ENCODE data around the gene RAB25. TPM values are rescaled to one million over a fixed set of nuclear protein-coding genes. Genes with fewer than 3 reads are reported as not detected.

The RAB25 gene
- total and polyA plus RNA-seq, 2 of the 13 experiments (the other 11 are each of a cell fraction or from before 2014, with no cell fraction given): 0.20 to 0.22 TPM

DNA sequence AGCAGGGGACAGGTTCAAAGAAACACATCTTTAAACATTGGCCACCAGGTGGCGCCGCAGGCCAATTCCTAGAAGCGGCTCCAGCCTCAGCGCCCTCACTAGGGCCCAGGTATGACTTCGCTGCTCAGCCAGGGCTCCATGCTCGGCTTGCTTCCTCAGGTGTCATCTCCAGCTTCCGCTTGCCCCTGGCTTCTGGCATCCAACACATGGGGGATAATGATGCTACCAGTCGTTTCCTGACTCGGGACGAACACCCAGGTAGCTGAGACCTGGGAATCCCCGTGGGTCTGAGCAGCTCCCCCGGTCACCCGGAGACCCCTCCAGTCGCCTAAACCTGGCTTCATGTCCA, 29.9 kb downstream of the RAB25 start (continued):
- TF ChIP-seq RBAK (CRISPR knock-in tag; IDR thresholded peaks at IDR 0.05) (0 out of 2 replicates have a peak, but pooled peaks have one; percentile 5), ZNF251 (CRISPR knock-in tag; IDR thresholded peaks at IDR 0.05) (no peak), ZSCAN29 (CRISPR knock-in tag; conservative IDR thresholded peaks at IDR 0.05) (no peak), TCF7L2 (IDR thresholded peaks at IDR 0.05; ENCODE audit: low read depth, low read length) (no peak), MAFK (conservative IDR thresholded peaks at IDR 0.05 in 1 of 2, IDR thresholded peaks at IDR 0.05 in 1 of 2; ENCODE audit: low read length in 2 of 2) (no peak), BORCS8-MEF2B (CRISPR knock-in tag; IDR thresholded peaks at IDR 0.05) (no peak), ATRX (CRISPR knock-in tag; IDR thresholded peaks at IDR 0.05; ENCODE audit: borderline replicate concordance) (no peak), ZNF7 (CRISPR knock-in tag; IDR thresholded peaks at IDR 0.05) (no peak), KDM4B (CRISPR knock-in tag; IDR thresholded peaks at IDR 0.05) (0 out of 2 replicates have a peak, but pooled peaks have one; percentile 36), FUBP1 (CRISPR knock-in tag; IDR thresholded peaks at IDR 0.05; ENCODE audit: borderline replicate concordance) (no peak), CTCF (CRISPR knock-in tag; IDR thresholded peaks at IDR 0.05) (peak; percentile 92), ZNF556 (CRISPR knock-in tag; IDR thresholded peaks at IDR 0.05; ENCODE audit: borderline replicate concordance) (0 out of 2 replicates have a peak, but pooled peaks have one; percentile 28), ZNF703 (CRISPR knock-in tag; IDR thresholded peaks at IDR 0.05; ENCODE audit: borderline replicate concordance) (no peak), SMC3 (IDR thresholded peaks at IDR 0.05; ENCODE audit: low read length) (peak; percentile 74), ELF3 (CRISPR knock-in tag; IDR thresholded peaks at IDR 0.05) (0 out of 2 replicates have a peak, but pooled peaks have one; percentile 22), FOSL2 (CRISPR knock-in tag; IDR thresholded peaks at IDR 0.05) (peak; percentile 66)
- TF ChIP-seq, protein P1, sequence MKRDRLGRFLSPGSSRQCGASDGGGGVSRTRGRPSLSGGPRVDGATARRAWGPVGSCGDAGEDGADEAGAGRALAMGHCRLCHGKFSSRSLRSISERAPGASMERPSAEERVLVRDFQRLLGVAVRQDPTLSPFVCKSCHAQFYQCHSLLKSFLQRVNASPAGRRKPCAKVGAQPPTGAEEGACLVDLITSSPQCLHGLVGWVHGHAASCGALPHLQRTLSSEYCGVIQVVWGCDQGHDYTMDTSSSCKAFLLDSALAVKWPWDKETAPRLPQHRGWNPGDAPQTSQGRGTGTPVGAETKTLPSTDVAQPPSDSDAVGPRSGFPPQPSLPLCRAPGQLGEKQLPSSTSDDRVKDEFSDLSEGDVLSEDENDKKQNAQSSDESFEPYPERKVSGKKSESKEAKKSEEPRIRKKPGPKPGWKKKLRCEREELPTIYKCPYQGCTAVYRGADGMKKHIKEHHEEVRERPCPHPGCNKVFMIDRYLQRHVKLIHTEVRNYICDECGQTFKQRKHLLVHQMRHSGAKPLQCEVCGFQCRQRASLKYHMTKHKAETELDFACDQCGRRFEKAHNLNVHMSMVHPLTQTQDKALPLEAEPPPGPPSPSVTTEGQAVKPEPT (CRISPR knock-in tag; IDR thresholded peaks at IDR 0.05; ENCODE audit: low read depth): no peak
- TF ChIP-seq, protein P2, sequence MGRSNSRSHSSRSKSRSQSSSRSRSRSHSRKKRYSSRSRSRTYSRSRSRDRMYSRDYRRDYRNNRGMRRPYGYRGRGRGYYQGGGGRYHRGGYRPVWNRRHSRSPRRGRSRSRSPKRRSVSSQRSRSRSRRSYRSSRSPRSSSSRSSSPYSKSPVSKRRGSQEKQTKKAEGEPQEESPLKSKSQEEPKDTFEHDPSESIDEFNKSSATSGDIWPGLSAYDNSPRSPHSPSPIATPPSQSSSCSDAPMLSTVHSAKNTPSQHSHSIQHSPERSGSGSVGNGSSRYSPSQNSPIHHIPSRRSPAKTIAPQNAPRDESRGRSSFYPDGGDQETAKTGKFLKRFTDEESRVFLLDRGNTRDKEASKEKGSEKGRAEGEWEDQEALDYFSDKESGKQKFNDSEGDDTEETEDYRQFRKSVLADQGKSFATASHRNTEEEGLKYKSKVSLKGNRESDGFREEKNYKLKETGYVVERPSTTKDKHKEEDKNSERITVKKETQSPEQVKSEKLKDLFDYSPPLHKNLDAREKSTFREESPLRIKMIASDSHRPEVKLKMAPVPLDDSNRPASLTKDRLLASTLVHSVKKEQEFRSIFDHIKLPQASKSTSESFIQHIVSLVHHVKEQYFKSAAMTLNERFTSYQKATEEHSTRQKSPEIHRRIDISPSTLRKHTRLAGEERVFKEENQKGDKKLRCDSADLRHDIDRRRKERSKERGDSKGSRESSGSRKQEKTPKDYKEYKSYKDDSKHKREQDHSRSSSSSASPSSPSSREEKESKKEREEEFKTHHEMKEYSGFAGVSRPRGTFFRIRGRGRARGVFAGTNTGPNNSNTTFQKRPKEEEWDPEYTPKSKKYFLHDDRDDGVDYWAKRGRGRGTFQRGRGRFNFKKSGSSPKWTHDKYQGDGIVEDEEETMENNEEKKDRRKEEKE (IDR thresholded peaks at IDR 0.05): no peak
- TF ChIP-seq, protein P3, sequence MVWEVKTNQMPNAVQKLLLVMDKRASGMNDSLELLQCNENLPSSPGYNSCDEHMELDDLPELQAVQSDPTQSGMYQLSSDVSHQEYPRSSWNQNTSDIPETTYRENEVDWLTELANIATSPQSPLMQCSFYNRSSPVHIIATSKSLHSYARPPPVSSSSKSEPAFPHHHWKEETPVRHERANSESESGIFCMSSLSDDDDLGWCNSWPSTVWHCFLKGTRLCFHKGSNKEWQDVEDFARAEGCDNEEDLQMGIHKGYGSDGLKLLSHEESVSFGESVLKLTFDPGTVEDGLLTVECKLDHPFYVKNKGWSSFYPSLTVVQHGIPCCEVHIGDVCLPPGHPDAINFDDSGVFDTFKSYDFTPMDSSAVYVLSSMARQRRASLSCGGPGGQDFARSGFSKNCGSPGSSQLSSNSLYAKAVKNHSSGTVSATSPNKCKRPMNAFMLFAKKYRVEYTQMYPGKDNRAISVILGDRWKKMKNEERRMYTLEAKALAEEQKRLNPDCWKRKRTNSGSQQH (CRISPR knock-in tag; IDR thresholded peaks at IDR 0.05; ENCODE audit: low read depth): no peak
